Tibial nerve (tissue), 3 donors: ENCODE results near the gene ADH5.

Source experiments
- POLR2A ChIP-seq, 2 donors: fragments of 450-650 bp; IDR thresholded peaks; one replicate each; pipeline ENCODE4 v1.6.1; 2017; ENCODE audit warnings: antibody characterized with exemption in 2 of 2, mild to moderate bottlenecking in 2 of 2, moderate library complexity in 2 of 2
- TF ChIP-seq, protein P1 (sequence below), 5 experiments: fragments of 200-600 bp in 3 of 5; fragments of 450-650 bp in 2 of 5; sonication (generic) in 3 of 5; IDR thresholded peaks; one replicate each; pipeline ENCODE4 v1.5.1; 2016 to 2019; ENCODE audit warnings: antibody characterized with exemption in 5 of 5, mild to moderate bottlenecking in 3 of 5, moderate library complexity in 2 of 5

DNA sequence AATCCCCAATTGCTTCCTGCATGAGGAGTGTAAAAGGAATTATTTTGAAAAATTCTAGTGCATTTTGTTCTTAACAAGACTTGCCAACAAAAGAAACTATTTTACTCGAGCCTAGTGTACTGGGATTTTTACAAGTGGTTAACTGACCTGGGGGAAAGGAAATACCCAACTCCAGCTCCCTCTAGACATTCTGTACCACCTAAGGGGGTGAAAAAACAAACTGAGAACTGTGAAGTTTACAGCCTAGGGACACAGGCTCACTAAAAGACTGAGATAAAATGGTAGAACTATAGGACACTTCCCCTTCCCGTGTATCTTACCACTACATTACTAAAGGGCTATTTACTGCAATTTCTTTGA is 2.6 kb upstream of the ADH5 start:
- TF ChIP-seq, protein P1, sequence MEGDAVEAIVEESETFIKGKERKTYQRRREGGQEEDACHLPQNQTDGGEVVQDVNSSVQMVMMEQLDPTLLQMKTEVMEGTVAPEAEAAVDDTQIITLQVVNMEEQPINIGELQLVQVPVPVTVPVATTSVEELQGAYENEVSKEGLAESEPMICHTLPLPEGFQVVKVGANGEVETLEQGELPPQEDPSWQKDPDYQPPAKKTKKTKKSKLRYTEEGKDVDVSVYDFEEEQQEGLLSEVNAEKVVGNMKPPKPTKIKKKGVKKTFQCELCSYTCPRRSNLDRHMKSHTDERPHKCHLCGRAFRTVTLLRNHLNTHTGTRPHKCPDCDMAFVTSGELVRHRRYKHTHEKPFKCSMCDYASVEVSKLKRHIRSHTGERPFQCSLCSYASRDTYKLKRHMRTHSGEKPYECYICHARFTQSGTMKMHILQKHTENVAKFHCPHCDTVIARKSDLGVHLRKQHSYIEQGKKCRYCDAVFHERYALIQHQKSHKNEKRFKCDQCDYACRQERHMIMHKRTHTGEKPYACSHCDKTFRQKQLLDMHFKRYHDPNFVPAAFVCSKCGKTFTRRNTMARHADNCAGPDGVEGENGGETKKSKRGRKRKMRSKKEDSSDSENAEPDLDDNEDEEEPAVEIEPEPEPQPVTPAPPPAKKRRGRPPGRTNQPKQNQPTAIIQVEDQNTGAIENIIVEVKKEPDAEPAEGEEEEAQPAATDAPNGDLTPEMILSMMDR (IDR thresholded peaks at IDR 0.05): no peak
- no peak for TF ChIP-seq POLR2A (IDR thresholded peaks at IDR 0.05)
